K562 (cell line): Measurements from ENCODE around the gene ZC3H18. TPM values are rescaled to one million over a fixed set of nuclear protein-coding genes. Genes with fewer than 3 reads are reported as not detected.
A peak's percentile ranks its signal among the peaks of the same experiment; 100 is the strongest.

Experiments
- EP300 ChIP-seq: IDR thresholded peaks from 2 replicates; pipeline ENCODE4 v1.6.1; 2012; ENCODE audit warnings: low read length, improper control_type of control experiment
- ESRRA ChIP-seq: fragments of 450-650 bp; IDR thresholded peaks from 2 replicates; pipeline ENCODE4 v1.6.1; 2014; ENCODE audit warnings: low read depth, mild to moderate bottlenecking, moderate library complexity, borderline replicate concordance
- FOXA3 ChIP-seq, 2 experiments: fragments of 450-650 bp in 1 of 2; sonication (generic) in 1 of 2; formaldehyde crosslinking; IDR thresholded peaks in 1 of 2; conservative IDR thresholded peaks in 1 of 2; 2 replicates each; pipeline versions ENCODE4 v1.4.0 to v1.8.0; 2020 to 2022; ENCODE audit warnings: mild to moderate bottlenecking in 2 of 2, missing genetic modification reagents in 1 of 2
- GATA2 ChIP-seq: sonication (generic); formaldehyde crosslinking; IDR thresholded peaks from 2 replicates; pipeline ENCODE4 v1.4.0; 2020; ENCODE audit warnings: mild to moderate bottlenecking, missing genetic modification reagents
- HLTF ChIP-seq: fragments of 450-650 bp; IDR thresholded peaks from 2 replicates; pipeline ENCODE4 v1.6.1; 2016
- HMGN3 ChIP-seq: IDR thresholded peaks from 2 replicates; pipeline ENCODE4 v1.6.1; 2011; ENCODE audit warnings: borderline replicate concordance, low read depth, mild to moderate bottlenecking, mixed read lengths, low read length; ENCODE audit not compliant: insufficient read length; ENCODE audit errors: extremely low read depth
- NFIC ChIP-seq: fragments of 450-650 bp; IDR thresholded peaks from 2 replicates; pipeline ENCODE4 v1.6.1; 2017; ENCODE audit warnings: mild to moderate bottlenecking, inconsistent platforms
- TEAD1 ChIP-seq, 2 experiments: fragments of 450-650 bp in 1 of 2; sonication (generic) in 1 of 2; formaldehyde crosslinking; IDR thresholded peaks; 2 replicates each; pipeline versions ENCODE4 v1.4.0 to v1.8.0; 2020 to 2022; ENCODE audit warnings: mild to moderate bottlenecking in 2 of 2, missing genetic modification reagents in 1 of 2
- TRIM24 ChIP-seq, 2 experiments: fragments of 450-650 bp; IDR thresholded peaks; 2 replicates each; pipeline ENCODE4 v1.6.1; 2016
- ZBTB26 ChIP-seq: fragments of 450-650 bp; formaldehyde crosslinking; IDR thresholded peaks from 2 replicates; pipeline ENCODE4 v1.4.0; 2022; ENCODE audit warnings: missing genetic modification characterization
- ZNF3 ChIP-seq: fragments of 250-450 bp; sonication (Bioruptor Pico); IDR thresholded peaks from 2 replicates; pipeline ENCODE4 v1.5.0; 2021; ENCODE audit warnings: mild to moderate bottlenecking, moderate library complexity
- polyA plus RNA-seq, 8 experiments: library from polyadenylated mRNA; depleted of rRNA in 4 of 8; stranded (reverse) in 5 of 8; unstranded in 3 of 8; fragments of >200 nt; fragmentation: Nextera tagmentation in 2 of 8; fragmentation: Illumina TruSeq in 1 of 8; extraction: Ambion mirVana in 2 of 8; extraction: Trizol in 1 of 8; gene quantifications; 2 replicates each; pipeline versions ENCODE4 v1.2.1 to v1.2.3, GENCODE V29; 2011 to 2014; ENCODE audit warnings: inconsistent platforms in 1 of 8, missing spikeins in 1 of 8
- total RNA-seq, 7 experiments: library from RNA; depleted of rRNA in 6 of 7; stranded (reverse); fragments of >200 nt in 6 of 7; fragmentation: Illumina TruSeq in 2 of 7; extraction: Trizol in 2 of 7; gene quantifications; 2 replicates each; pipeline versions ENCODE4 v1.2.1 to v1.2.3, GENCODE V29; 2011 to 2021; ENCODE audit warnings: low replicate concordance in 1 of 7
- TF ChIP-seq, protein P1 (sequence below): sonication (generic); formaldehyde crosslinking; IDR thresholded peaks from 2 replicates; pipeline ENCODE4 v1.8.0; 2022; ENCODE audit warnings: mild to moderate bottlenecking, missing genetic modification reagents

The ZC3H18 gene
- total and polyA plus RNA-seq, 9 of the 15 experiments (the other 6 are each of a cell fraction or from before 2014, with no cell fraction given) = 1.7 to 88.7 (median 26.9) TPM

GRCh38 chr16:88634994-88635670, 64.9 kb downstream of the ZC3H18 start (continued):
- TF ChIP-seq ESRRA (no peak), NFIC (no peak), HMGN3 (no peak), TRIM24 (IDR thresholded peaks at IDR 0.05) (no peak), ZBTB26 (CRISPR knock-in tag) (no peak), EP300 (no peak), HLTF (peak; percentile 76; the same call in 1 of the 2 replicates), FOXA3 (CRISPR knock-in tag; conservative IDR thresholded peaks at IDR 0.05 in 1 of 2, IDR thresholded peaks at IDR 0.05 in 1 of 2) (no peak), TEAD1 (CRISPR knock-in tag; IDR thresholded peaks at IDR 0.05) (0 out of 4 replicates have a peak, but pooled peaks of 1 of the 2 experiments have one; percentile 29), GATA2 (CRISPR knock-in tag) (no peak), ZNF3 (CRISPR knock-in tag) (no peak)
- TF ChIP-seq, protein P1, sequence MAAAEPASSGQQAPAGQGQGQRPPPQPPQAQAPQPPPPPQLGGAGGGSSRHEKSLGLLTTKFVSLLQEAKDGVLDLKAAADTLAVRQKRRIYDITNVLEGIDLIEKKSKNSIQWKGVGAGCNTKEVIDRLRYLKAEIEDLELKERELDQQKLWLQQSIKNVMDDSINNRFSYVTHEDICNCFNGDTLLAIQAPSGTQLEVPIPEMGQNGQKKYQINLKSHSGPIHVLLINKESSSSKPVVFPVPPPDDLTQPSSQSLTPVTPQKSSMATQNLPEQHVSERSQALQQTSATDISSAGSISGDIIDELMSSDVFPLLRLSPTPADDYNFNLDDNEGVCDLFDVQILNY = no peak
